ENCODE measurements around the gene PIP4K2C. TPM values are rescaled to one million over a fixed set of nuclear protein-coding genes. Genes with fewer than 3 reads are reported as not detected.

The PIP4K2C gene
- total RNA-seq, 1 donor from 2014 or later: 27.6 TPM

- Mint-ChIP-seq H3K27ac (no peak overlapping the region), H3K4me3 (no peak overlapping the region), H3K4me1 (ENCODE audit: unreplicated experiment) (peaks cover 4% of the 10 kb centered on the region), H3K27me3 (peaks cover 31% of the 10 kb centered on the region), H3K36me3 (peaks cover 10% of the 10 kb centered on the region), H3K9me3 (no peaks in the 10 kb centered on the region)
- DNase-seq (ENCODE audit: extremely low spot score, unreplicated experiment): no peak
- TF ChIP-seq CTCF (conservative IDR thresholded peaks at IDR 0.05): no peak
Measured at GRCh38 chr12:57612711-57613426, 21.9 kb downstream of the PIP4K2C start.

DNA sequence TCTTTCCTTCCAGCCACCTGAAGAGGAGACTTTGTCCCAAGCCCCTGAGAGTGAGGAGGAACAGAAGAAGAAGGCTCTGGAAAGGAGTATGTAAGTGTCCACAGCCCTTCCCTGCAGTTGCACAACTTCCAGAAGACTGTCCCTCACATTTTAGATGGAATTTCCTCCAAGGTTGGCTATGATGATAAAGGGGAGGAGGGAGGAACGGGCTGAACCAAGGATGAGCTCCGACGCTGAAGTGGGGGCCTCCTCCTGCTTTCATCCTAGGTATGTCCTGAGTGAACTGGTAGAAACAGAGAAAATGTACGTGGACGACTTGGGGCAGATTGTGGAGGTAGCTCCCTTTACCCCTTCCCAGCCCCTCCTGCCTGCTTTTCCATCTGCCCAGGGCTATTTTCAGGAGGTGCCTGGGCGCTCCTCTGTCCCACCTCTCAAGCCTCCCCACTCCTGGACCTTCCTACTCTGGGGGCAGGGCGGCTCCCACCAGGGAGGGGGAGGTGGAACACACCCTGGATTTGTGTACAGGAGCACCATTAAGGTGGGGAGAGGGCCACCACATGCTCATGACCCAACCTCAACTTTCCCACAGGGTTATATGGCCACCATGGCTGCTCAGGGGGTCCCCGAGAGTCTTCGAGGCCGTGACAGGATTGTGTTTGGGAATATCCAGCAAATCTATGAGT lies 22.6 kb downstream of the PIP4K2C start:
- Mint-ChIP-seq H3K4me3 (no peak overlapping the region), H3K9me3 (no peaks in the 10 kb centered on the region), H3K27me3 (peaks cover 38% of the 10 kb centered on the region), H3K36me3 (peaks cover 11% of the 10 kb centered on the region), H3K27ac (no peak overlapping the region), H3K4me1 (ENCODE audit: unreplicated experiment) (peaks cover 4% of the 10 kb centered on the region)
- TF ChIP-seq CTCF (conservative IDR thresholded peaks at IDR 0.05): no peak
- DNase-seq (ENCODE audit: extremely low spot score, unreplicated experiment): no peak

- no peak for TF ChIP-seq CTCF (conservative IDR thresholded peaks at IDR 0.05)
- H3K27ac Mint-ChIP-seq: no peak overlapping the region
- H3K36me3 Mint-ChIP-seq: peaks cover 16% of the 10 kb centered on the region
- no peak for DNase-seq (ENCODE audit: extremely low spot score, unreplicated experiment)
- H3K4me3 Mint-ChIP-seq: no peak overlapping the region
- peaks cover 46% of the 10 kb centered on the region for H3K27me3 Mint-ChIP-seq
- H3K9me3 Mint-ChIP-seq: no peaks in the 10 kb centered on the region
- peaks cover 10% of the 10 kb centered on the region for H3K4me1 Mint-ChIP-seq (ENCODE audit: unreplicated experiment)
Measured at GRCh38 chr12:57614178-57614947, 23.4 kb downstream of the PIP4K2C start.

- H3K27me3 Mint-ChIP-seq: peaks cover 53% of the 10 kb centered on the region
- DNase-seq (ENCODE audit: extremely low spot score, unreplicated experiment): no peak
- H3K9me3 Mint-ChIP-seq: no peaks in the 10 kb centered on the region
- H3K4me3 Mint-ChIP-seq: no peak overlapping the region
- H3K4me1 Mint-ChIP-seq (ENCODE audit: unreplicated experiment): peaks cover 10% of the 10 kb centered on the region
- H3K27ac Mint-ChIP-seq: no peak overlapping the region
- peaks cover 16% of the 10 kb centered on the region for H3K36me3 Mint-ChIP-seq
- no peak for TF ChIP-seq CTCF (conservative IDR thresholded peaks at IDR 0.05)
Measured at GRCh38 chr12:57614948-57615500, 24.0 kb downstream of the PIP4K2C start.

DNA sequence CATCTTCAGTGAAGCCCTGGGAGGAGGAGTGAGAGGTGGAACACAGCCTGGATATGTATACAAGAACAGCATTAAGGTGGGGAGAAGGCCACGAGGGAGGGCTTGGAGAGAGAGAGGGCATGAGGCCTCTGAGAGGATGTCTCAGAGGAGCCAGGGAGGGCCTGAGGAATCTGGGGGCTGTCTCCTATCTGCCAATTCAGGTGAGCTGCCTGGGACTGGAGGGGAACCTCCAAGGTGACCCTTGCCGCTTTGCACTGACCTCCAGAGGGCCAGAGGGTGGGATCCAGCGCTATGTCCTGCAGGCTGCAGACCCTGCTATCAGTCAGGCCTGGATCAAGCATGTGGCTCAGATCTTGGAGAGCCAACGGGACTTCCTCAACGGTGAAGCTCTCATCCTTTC lies 24.6 kb downstream of the PIP4K2C start:
- H3K27ac Mint-ChIP-seq: no peak overlapping the region
- H3K9me3 Mint-ChIP-seq: no peaks in the 10 kb centered on the region
- peaks cover 6% of the 10 kb centered on the region for H3K4me1 Mint-ChIP-seq (ENCODE audit: unreplicated experiment)
- no peak for DNase-seq (ENCODE audit: extremely low spot score, unreplicated experiment)
- peaks cover 16% of the 10 kb centered on the region for H3K36me3 Mint-ChIP-seq
- no peak for TF ChIP-seq CTCF (conservative IDR thresholded peaks at IDR 0.05)
- H3K27me3 Mint-ChIP-seq: peaks cover 55% of the 10 kb centered on the region
- H3K4me3 Mint-ChIP-seq: no peak overlapping the region
